Fibroblast of lung (primary cell): ENCODE data around the gene PPP1R1B.

Source experiments
- CTCF ChIP-seq, 2 donors: IDR thresholded peaks in 1 of 2; conservative IDR thresholded peaks in 1 of 2; 1 replicate in 1 of 2; 2 replicates in 1 of 2; pipeline ENCODE4 v1.5.1; 2011 to 2012; ENCODE audit warnings: low read length in 2 of 2, control low read depth in 1 of 2, inconsistent platforms in 1 of 2, low read depth in 1 of 2, mild to moderate bottlenecking in 1 of 2
- EZH2 ChIP-seq: IDR thresholded peaks from 2 replicates; pipeline ENCODE4 v1.5.1; 2012; ENCODE audit warnings: low read length, control low read depth, mild to moderate bottlenecking; ENCODE audit errors: missing control alignments

DNA sequence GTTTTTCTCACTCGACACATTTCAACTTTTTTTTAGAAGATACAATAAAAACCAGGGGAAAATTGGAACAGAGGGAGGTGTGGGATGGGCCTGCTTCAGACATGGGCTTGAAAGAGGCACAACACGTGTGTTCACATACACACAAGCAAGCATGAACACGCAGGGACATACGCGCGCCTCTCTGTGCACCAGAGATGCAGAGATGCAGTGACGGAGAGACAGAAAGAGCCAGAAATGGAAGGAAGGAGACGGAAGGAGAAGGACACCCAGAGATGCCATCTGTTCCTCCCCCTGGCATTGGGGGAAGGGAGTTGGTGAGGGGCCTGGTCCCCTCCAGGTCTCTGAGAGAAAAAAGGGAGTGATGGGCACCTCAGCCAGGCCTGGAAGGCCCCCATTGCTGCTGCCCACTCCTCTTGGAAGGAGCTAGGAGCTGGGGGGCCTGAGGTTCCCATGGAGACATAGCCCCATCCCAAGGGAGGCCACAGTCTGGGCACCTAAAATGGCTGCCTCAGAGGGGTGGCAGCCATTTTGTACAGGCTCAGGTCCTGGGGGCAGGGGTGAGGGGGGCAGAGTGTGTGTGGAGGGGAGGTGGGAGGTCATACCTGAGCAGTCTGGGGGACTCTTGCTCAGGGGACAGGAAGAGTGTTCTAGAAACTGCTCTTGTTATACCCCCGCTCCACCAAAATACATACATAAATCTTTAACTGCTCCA is 15.2 kb upstream of the PPP1R1B start:
- TF ChIP-seq CTCF (conservative IDR thresholded peaks at IDR 0.05 in 1 of 2, IDR thresholded peaks at IDR 0.05 in 1 of 2; ENCODE audit: low read depth in 1 of 2, low read length in 2 of 2) (no peak), EZH2 (no peak)
